Measurements from ENCODE around the gene MORF4L1. TPM values are rescaled to one million over a fixed set of nuclear protein-coding genes. Genes with fewer than 3 reads are reported as not detected.

Gene MORF4L1
- total RNA-seq, 2 donors from 2014 or later: 457 to 505 TPM

DNA sequence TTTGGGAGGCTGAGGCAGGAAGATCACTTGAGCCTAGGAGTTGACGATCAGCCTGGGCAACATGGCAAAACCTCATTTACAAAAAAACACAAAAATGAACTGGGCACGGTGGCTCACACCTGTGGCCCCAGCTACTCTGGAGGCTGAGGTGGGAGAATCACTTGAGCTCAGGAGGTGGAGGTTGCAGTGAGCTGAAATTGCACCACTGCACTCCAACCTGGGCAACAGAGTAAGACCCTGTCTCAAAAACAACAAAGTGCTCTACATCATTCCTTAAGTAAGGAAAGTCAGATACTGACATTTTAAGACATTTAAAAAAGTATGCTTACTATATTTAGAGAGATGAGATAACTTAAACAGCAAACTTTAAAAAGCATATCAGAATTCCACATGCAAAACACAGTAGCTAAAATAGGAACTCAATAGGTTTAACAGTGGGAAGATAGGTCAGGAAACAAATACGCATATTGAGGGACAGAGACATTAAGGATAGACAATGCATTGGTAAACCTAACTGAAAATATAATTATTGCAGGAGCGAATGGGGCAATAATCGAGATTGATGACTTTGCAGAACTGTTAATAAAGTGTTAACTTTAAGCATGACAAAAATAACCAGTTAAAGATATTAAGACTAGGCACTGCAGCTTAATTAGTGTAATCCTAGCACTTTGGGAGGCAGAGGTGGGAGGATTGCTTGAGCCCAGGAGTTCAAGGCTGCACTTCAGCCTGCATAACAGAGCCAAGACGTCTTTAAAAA lies 32.1 kb downstream of the MORF4L1 start:
- peaks cover 7% of the 10 kb centered on the region for H3K4me1 Mint-ChIP-seq
- no peak overlapping the region for H3K27ac Mint-ChIP-seq
- no peak for TF ChIP-seq CTCF (conservative IDR thresholded peaks at IDR 0.05)
- H3K4me3 Mint-ChIP-seq: no peak overlapping the region
- Histone ChIP-seq H3K9me3 (ENCODE audit: control insufficient read depth, low read length) (no peaks in the 10 kb centered on the region), H3K9ac (ENCODE audit: extremely low read depth, low read length, poor library complexity, severe bottlenecking) (no peak overlapping the region), H3K4me3 (ENCODE audit: low read length) (no peak overlapping the region), H3K36me3 (ENCODE audit: control insufficient read depth, insufficient read depth, low read length) (peaks cover 90% of the 10 kb centered on the region), H3K27ac (ENCODE audit: low read depth, low read length) (no peak overlapping the region), H3K27me3 (ENCODE audit: control insufficient read depth, insufficient read depth, low read length, poor library complexity, severe bottlenecking) (no peaks in the 10 kb centered on the region), H3K4me1 (ENCODE audit: control insufficient read depth, insufficient read depth, low read length) (no peaks in the 10 kb centered on the region)
- peaks cover 77% of the 10 kb centered on the region for H3K36me3 Mint-ChIP-seq (ENCODE audit: low read depth)
- H3K9me3 Mint-ChIP-seq: no peaks in the 10 kb centered on the region
- WGBS, 2 experiments (ENCODE audit: insufficient coverage in 1 of 2, insufficient read length in 1 of 2): 92 to 96% methylated on average over 4 to 6 of the region's 6 CpGs
- DNase-seq: no peak
- H3K27me3 Mint-ChIP-seq (ENCODE audit: insufficient read depth): no peaks in the 10 kb centered on the region

DNA sequence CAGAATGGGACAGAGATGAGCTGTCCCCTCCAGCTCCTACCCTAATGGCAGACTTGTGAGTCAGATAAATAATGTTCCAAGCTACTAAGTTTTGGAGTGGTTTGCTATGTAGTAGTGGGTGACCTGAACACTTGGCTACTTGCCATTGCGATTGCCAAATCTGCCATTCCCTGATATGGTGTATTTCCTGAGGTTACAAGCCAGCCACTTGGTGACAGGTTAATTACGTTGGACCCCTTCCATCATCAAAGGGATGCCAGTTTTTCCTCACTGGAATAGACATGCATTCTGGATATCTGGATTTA lies 33.6 kb downstream of the MORF4L1 start:
- peaks cover 89% of the 10 kb centered on the region for H3K36me3 ChIP-seq (ENCODE audit: control insufficient read depth, insufficient read depth, low read length)
- Mint-ChIP-seq H3K27ac (no peak overlapping the region), H3K36me3 (ENCODE audit: low read depth) (peaks cover 78% of the 10 kb centered on the region), H3K9me3 (no peaks in the 10 kb centered on the region), H3K4me3 (no peak overlapping the region), H3K27me3 (ENCODE audit: insufficient read depth) (no peaks in the 10 kb centered on the region), H3K4me1 (peaks cover 11% of the 10 kb centered on the region)
- H3K27ac ChIP-seq (ENCODE audit: low read depth, low read length): no peak overlapping the region
- DNase-seq: no peak
- H3K9ac ChIP-seq (ENCODE audit: extremely low read depth, low read length, poor library complexity, severe bottlenecking): no peak overlapping the region
- no peaks in the 10 kb centered on the region for H3K9me3 ChIP-seq (ENCODE audit: control insufficient read depth, low read length)
- no peak overlapping the region for H3K4me3 ChIP-seq (ENCODE audit: low read length)
- no peaks in the 10 kb centered on the region for H3K27me3 ChIP-seq (ENCODE audit: control insufficient read depth, insufficient read depth, low read length, poor library complexity, severe bottlenecking)
- WGBS, 2 experiments (ENCODE audit: insufficient coverage in 1 of 2, insufficient read length in 1 of 2): 89 to 100% methylated on average over 2 of the region's 2 CpGs
- no peaks in the 10 kb centered on the region for H3K4me1 ChIP-seq (ENCODE audit: control insufficient read depth, insufficient read depth, low read length)
- no peak for TF ChIP-seq CTCF (conservative IDR thresholded peaks at IDR 0.05)

GRCh38 chr15:78907577-78907976 lies 34.9 kb downstream of the MORF4L1 start:
- H3K36me3 Mint-ChIP-seq (ENCODE audit: low read depth): peaks cover 78% of the 10 kb centered on the region
- no CpG with 5 or more reads among the region's 3 CpGs for WGBS, 2 experiments (ENCODE audit: insufficient coverage in 1 of 2, insufficient read length in 1 of 2)
- H3K36me3 ChIP-seq (ENCODE audit: control insufficient read depth, insufficient read depth, low read length): peaks cover 89% of the 10 kb centered on the region

More at GRCh38 chr15:78907577-78907976, 34.9 kb downstream of the MORF4L1 start:
- Histone ChIP-seq H3K27ac (ENCODE audit: low read depth, low read length) (no peak overlapping the region), H3K9ac (ENCODE audit: extremely low read depth, low read length, poor library complexity, severe bottlenecking) (no peak overlapping the region), H3K27me3 (ENCODE audit: control insufficient read depth, insufficient read depth, low read length, poor library complexity, severe bottlenecking) (no peaks in the 10 kb centered on the region), H3K9me3 (ENCODE audit: control insufficient read depth, low read length) (no peaks in the 10 kb centered on the region), H3K4me1 (ENCODE audit: control insufficient read depth, insufficient read depth, low read length) (no peaks in the 10 kb centered on the region), H3K4me3 (ENCODE audit: low read length) (no peak overlapping the region)
- H3K4me3 Mint-ChIP-seq: no peak overlapping the region
- TF ChIP-seq CTCF (conservative IDR thresholded peaks at IDR 0.05): peak; percentile 66
- DNase-seq: peak; percentile 89
- no peaks in the 10 kb centered on the region for H3K9me3 Mint-ChIP-seq
- H3K27me3 Mint-ChIP-seq (ENCODE audit: insufficient read depth): no peaks in the 10 kb centered on the region
- H3K4me1 Mint-ChIP-seq: peaks cover 11% of the 10 kb centered on the region
- H3K27ac Mint-ChIP-seq: peak overlapping the region; percentile 4

Measured in endodermal cell (in vitro differentiated cells).